Liver (tissue), 9 donors: Measurements from ENCODE around the gene LRRC46. TPM values are rescaled to one million over a fixed set of nuclear protein-coding genes. Genes with fewer than 3 reads are reported as not detected.

Experiments
- DNase-seq: peaks from one replicate; pipeline ENCODE4 v3.0.0-alpha.2; 2017; ENCODE audit warnings: low spot score
- H3K27ac ChIP-seq, 2 donors: one replicate each; pipeline ENCODE4 v1.7.0; 2013; ENCODE audit warnings: inconsistent platforms in 2 of 2, low read length in 2 of 2, control low read depth in 1 of 2, low read depth in 1 of 2, mild to moderate bottlenecking in 1 of 2
- H3K27me3 ChIP-seq, 4 donors: one replicate each; pipeline versions ENCODE4 v1.6.1 to v1.7.0; 2013; ENCODE audit warnings: low read length in 3 of 4, inconsistent platforms in 1 of 4, mild to moderate bottlenecking in 1 of 4, moderate library complexity in 1 of 4; ENCODE audit not compliant: control insufficient read depth in 4 of 4, insufficient read depth in 4 of 4
- H3K36me3 ChIP-seq, 4 donors: one replicate each; pipeline versions ENCODE4 v1.6.1 to v1.7.0; 2013; ENCODE audit warnings: low read length in 3 of 4, mild to moderate bottlenecking in 3 of 4, low read depth in 1 of 4, moderate library complexity in 1 of 4; ENCODE audit not compliant: control insufficient read depth in 4 of 4, insufficient read depth in 3 of 4
- H3K4me1 ChIP-seq, 4 donors: one replicate each; pipeline versions ENCODE4 v1.6.1 to v1.7.0; 2013; ENCODE audit warnings: low read length in 3 of 4, mild to moderate bottlenecking in 3 of 4, moderate library complexity in 1 of 4; ENCODE audit not compliant: control insufficient read depth in 4 of 4, insufficient read depth in 4 of 4
- H3K4me3 ChIP-seq, 3 donors: one replicate each; pipeline versions ENCODE4 v1.6.1 to v1.7.0; 2013; ENCODE audit warnings: low read length in 3 of 3, control low read depth in 1 of 3, low read depth in 1 of 3, mild to moderate bottlenecking in 1 of 3
- H3K9ac ChIP-seq, 2 donors: one replicate each; pipeline ENCODE4 v1.7.0; 2013; ENCODE audit warnings: low read length in 2 of 2, mild to moderate bottlenecking in 2 of 2, moderate library complexity in 2 of 2, control low read depth in 1 of 2, low read depth in 1 of 2
- H3K9me3 ChIP-seq, 4 donors: one replicate each; pipeline versions ENCODE4 v1.6.1 to v1.7.0; 2013; ENCODE audit warnings: low read length in 3 of 4; ENCODE audit not compliant: control insufficient read depth in 4 of 4
- EGR1 ChIP-seq, 2 donors: IDR thresholded peaks; 2 replicates each; pipeline ENCODE4 v1.6.1; 2016 to 2018; ENCODE audit warnings: antibody characterized with exemption in 2 of 2, low read depth in 2 of 2
- FOXA1 ChIP-seq: IDR thresholded peaks from 2 replicates; pipeline ENCODE4 v1.6.1; 2016; ENCODE audit warnings: antibody characterized with exemption
- FOXA2 ChIP-seq: IDR thresholded peaks from 2 replicates; pipeline ENCODE4 v1.6.1; 2016; ENCODE audit warnings: antibody characterized with exemption
- HNF4A ChIP-seq, 2 donors: conservative IDR thresholded peaks; 2 replicates each; pipeline ENCODE4 v1.6.1; 2016; ENCODE audit warnings: antibody characterized with exemption in 2 of 2, mild to moderate bottlenecking in 2 of 2
- HNF4G ChIP-seq: IDR thresholded peaks from 2 replicates; pipeline ENCODE4 v1.6.1; 2016; ENCODE audit warnings: antibody characterized with exemption
- JUND ChIP-seq, 2 donors: IDR thresholded peaks; 2 replicates each; pipeline ENCODE4 v1.6.1; 2016; ENCODE audit warnings: antibody characterized with exemption in 2 of 2
- MAX ChIP-seq: IDR thresholded peaks from 2 replicates; pipeline ENCODE4 v1.6.1; 2016; ENCODE audit warnings: antibody characterized with exemption
- RAD21 ChIP-seq, 2 donors: IDR thresholded peaks; 2 replicates each; pipeline ENCODE4 v1.6.1; 2016; ENCODE audit warnings: antibody characterized with exemption in 2 of 2, mild to moderate bottlenecking in 2 of 2
- RXRA ChIP-seq, 2 donors: IDR thresholded peaks; 2 replicates each; pipeline ENCODE4 v1.6.1; 2017 to 2018; ENCODE audit warnings: antibody characterized with exemption in 2 of 2, mild to moderate bottlenecking in 1 of 2
- YY1 ChIP-seq: IDR thresholded peaks from 2 replicates; pipeline ENCODE4 v1.6.1; 2016; ENCODE audit warnings: antibody characterized with exemption, mild to moderate bottlenecking
- ZBTB33 ChIP-seq: IDR thresholded peaks from 2 replicates; pipeline ENCODE4 v1.6.1; 2016; ENCODE audit warnings: antibody characterized with exemption
- WGBS: extraction: QIAGEN DNeasy Blood & Tissue Kit; methylation state at CpG from one replicate; pipeline ENCODE4 v1.1.7; 2013; 5-methylcytosine and 5-hydroxymethylcytosine counted together
- polyA plus RNA-seq, 2 donors: library from polyadenylated mRNA; stranded (reverse) in 1 of 2; unstranded in 1 of 2; fragments of 200-250 nt in 1 of 2; fragments of >200 nt in 1 of 2; fragmentation: Nextera tagmentation in 1 of 2; extraction: Ambion mirVana in 1 of 2; gene quantifications; one replicate each; pipeline versions ENCODE4 v1.2.1 to v1.2.3, GENCODE V29; 2013 to 2015
- total RNA-seq, 2 donors: library from RNA; depleted of rRNA; stranded (reverse); fragments of >200 nt; gene quantifications; one replicate each; pipeline ENCODE4 v1.2.3, GENCODE V29; 2014
- donor health status: healthy.
- donor health status: healthy.
- donor health status: healthy.
- donor health status: healthy.
- donor health status: healthy.

LRRC46 gene
- total and polyA plus RNA-seq, 4 donors = under 0.01 to 0.43 (median 0.32) TPM

DNA sequence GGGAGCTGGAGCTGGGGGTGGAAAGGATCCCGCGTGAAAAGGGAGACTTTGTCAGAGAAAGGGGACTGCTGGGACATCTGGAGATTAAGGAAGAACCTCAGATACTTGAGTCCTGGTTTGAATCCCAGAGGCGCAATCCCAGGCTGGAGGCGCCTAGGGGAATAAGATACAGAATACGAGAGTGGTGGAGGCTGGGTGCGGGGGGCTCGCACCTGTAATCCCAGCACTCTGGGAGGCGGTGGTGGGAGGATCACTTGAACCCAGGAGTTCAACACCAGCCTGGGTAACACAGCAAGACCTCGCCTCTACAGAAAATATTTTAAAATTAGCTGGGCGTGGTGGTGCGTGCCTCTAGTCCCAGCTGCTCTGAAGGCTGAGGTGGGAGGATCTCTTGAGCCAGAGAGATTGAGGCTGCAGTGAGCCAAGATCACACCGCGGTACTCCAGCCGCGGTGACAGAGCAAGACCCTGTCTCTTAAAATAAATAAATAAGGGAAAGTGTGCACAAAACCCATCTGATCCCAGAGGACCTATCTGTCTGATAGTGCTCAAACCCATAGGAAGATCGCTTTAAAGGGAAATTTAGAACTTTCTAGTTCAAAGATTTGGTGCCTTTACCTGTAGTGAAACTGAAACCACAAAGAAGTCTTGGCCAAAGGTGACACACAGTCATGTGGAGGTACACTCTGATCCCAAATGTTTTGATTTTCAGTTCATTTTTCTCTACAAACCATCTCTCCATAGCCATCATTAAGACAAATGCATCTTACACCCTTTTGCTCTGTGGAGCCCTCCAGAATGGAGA is 10.2 kb downstream of the LRRC46 start:
- H3K27ac ChIP-seq = peak overlapping the region; percentile 72
- no peak for DNase-seq
- TF ChIP-seq RAD21 (IDR thresholded peaks at IDR 0.05) = peak in 1 of 2 donors; percentile 17
- peak; percentile 15 to 16 for TF ChIP-seq HNF4A (conservative IDR thresholded peaks at IDR 0.05)
- TF ChIP-seq HNF4G = no peak
- TF ChIP-seq RXRA (IDR thresholded peaks at IDR 0.05) = peak in 1 of 2 donors; percentile 15
- H3K4me1 ChIP-seq = peaks cover 8 to 37% (median 27%) of the 10 kb centered on the region in 4 donors
- peaks cover 0 to 6% (median 0%) of the 10 kb centered on the region in 4 donors for H3K36me3 ChIP-seq
- peak overlapping the region in 1 of 3 donors; percentile 79 for H3K4me3 ChIP-seq
- H3K27me3 ChIP-seq = no peaks in the 10 kb centered on the region
- 51% methylated on average over 16 of the region's 16 CpGs for WGBS
- H3K9me3 ChIP-seq = no peaks in the 10 kb centered on the region
- H3K9ac ChIP-seq = peak overlapping the region; percentile 64 to 76

GRCh38 chr17:47843391-47843730 is 11.9 kb downstream of the LRRC46 start:
- Histone ChIP-seq H3K27ac (no peak overlapping the region), H3K27me3 (peaks cover 0 to 3% (median 0%) of the 10 kb centered on the region in 4 donors), H3K4me1 (peaks cover 15 to 43% (median 28%) of the 10 kb centered on the region in 4 donors), H3K9ac (no peak overlapping the region), H3K9me3 (no peaks in the 10 kb centered on the region), H3K4me3 (no peak overlapping the region), H3K36me3 (no peaks in the 10 kb centered on the region)
- 25% methylated on average over 6 of the region's 6 CpGs for WGBS
- TF ChIP-seq HNF4G (no peak), MAX (no peak), YY1 (no peak), EGR1 (IDR thresholded peaks at IDR 0.05; ENCODE audit: low read depth in 2 of 2) (no peak), JUND (IDR thresholded peaks at IDR 0.05) (no peak), HNF4A (conservative IDR thresholded peaks at IDR 0.05) (no peak), ZBTB33 (no peak), FOXA2 (no peak)
- DNase-seq = no peak

- 32% methylated on average over 5 of the region's 5 CpGs for WGBS
- H3K9ac ChIP-seq = no peak overlapping the region
- H3K27ac ChIP-seq = no peak overlapping the region
- TF ChIP-seq FOXA1 (no peak), MAX (no peak)
- H3K36me3 ChIP-seq = no peaks in the 10 kb centered on the region
- H3K9me3 ChIP-seq = no peaks in the 10 kb centered on the region
- DNase-seq = no peak
- H3K4me1 ChIP-seq = peaks cover 15 to 37% (median 27%) of the 10 kb centered on the region in 4 donors
- peaks cover 0 to 7% (median 3%) of the 10 kb centered on the region in 4 donors for H3K27me3 ChIP-seq
- H3K4me3 ChIP-seq = no peak overlapping the region
Observed at GRCh38 chr17:47844227-47844626, 12.8 kb downstream of the LRRC46 start.
